ENCODE measurements around the gene PRR14L.

- TF ChIP-seq CTCF (IDR thresholded peaks at IDR 0.05) (no peak), POLR2A (IDR thresholded peaks at IDR 0.05) (no peak), EP300 (IDR thresholded peaks at IDR 0.05) (no peak)
Measured at GRCh38 chr22:31726692-31727091, 23.2 kb downstream of the PRR14L start.
